Heart left ventricle (tissue), 16 donors: ENCODE measurements around the gene POC1A. TPM values are rescaled to one million over a fixed set of nuclear protein-coding genes. Genes with fewer than 3 reads are reported as not detected.

Experiments used
- ATAC-seq, 4 donors: fragments of 200-7000 bp; cut with Tn5 transposase; one replicate each; pipeline ENCODE4 v1.9.1; 2020 to 2022; ENCODE audit warnings: moderate library complexity in 4 of 4, mild to moderate bottlenecking in 3 of 4, moderate number of reproducible peaks in 1 of 4
- DNase-seq, 5 donors: peaks; one replicate each; pipeline ENCODE4 v3.0.0-alpha.2; 2020
- H3K27ac ChIP-seq, 12 donors: fragments of 200-600 bp; sonication (generic) in 4 of 12; one replicate each; pipeline versions ENCODE4 v1.5.0 to v1.8.0; 2016 to 2022; ENCODE audit warnings: mild to moderate bottlenecking in 2 of 12
- H3K27me3 ChIP-seq, 9 donors: fragments of 200-600 bp; sonication (generic) in 2 of 9; one replicate each; pipeline versions ENCODE4 v1.5.1 to v1.8.0; 2016 to 2022; ENCODE audit warnings: mild to moderate bottlenecking in 3 of 9
- H3K36me3 ChIP-seq, 9 donors: fragments of 200-600 bp; sonication (generic) in 2 of 9; one replicate each; pipeline versions ENCODE4 v1.5.0 to v1.8.0; 2018 to 2022; ENCODE audit warnings: mild to moderate bottlenecking in 2 of 9
- H3K4me1 ChIP-seq, 12 donors: fragments of 200-600 bp; sonication (generic) in 4 of 12; one replicate each; pipeline versions ENCODE4 v1.5.0 to v1.8.0; 2016 to 2022; ENCODE audit warnings: mild to moderate bottlenecking in 3 of 12
- H3K4me3 ChIP-seq, 12 donors: fragments of 200-600 bp; sonication (generic) in 4 of 12; one replicate each; pipeline versions ENCODE4 v1.5.0 to v1.8.0; 2017 to 2022; ENCODE audit warnings: mild to moderate bottlenecking in 9 of 12, moderate library complexity in 4 of 12
- H3K9me3 ChIP-seq, 12 donors: fragments of 200-600 bp; sonication (generic) in 4 of 12; one replicate each; pipeline versions ENCODE4 v1.5.0 to v1.8.0; 2016 to 2022; ENCODE audit warnings: mild to moderate bottlenecking in 1 of 12
- CTCF ChIP-seq, 12 donors: fragments of 200-600 bp; sonication (generic) in 4 of 12; IDR thresholded peaks; one replicate each; pipeline versions ENCODE4 v1.5.0 to v1.8.0; 2018 to 2022; ENCODE audit warnings: antibody characterized with exemption in 12 of 12, mild to moderate bottlenecking in 5 of 12
- POLR2A ChIP-seq, 2 donors: fragments of 450-650 bp; IDR thresholded peaks; one replicate each; pipeline ENCODE4 v1.6.1; 2017; ENCODE audit warnings: antibody characterized with exemption in 2 of 2, mild to moderate bottlenecking in 2 of 2, moderate library complexity in 2 of 2
- WGBS, 4 donors: extraction: QIAGEN DNeasy Blood & Tissue Kit in 2 of 4; methylation state at CpG; one replicate each; pipeline versions ENCODE4 v1.1.5 to v1.1.7; 2013 to 2018; 5-methylcytosine and 5-hydroxymethylcytosine counted together
- intact Hi-C, 10 donors: fragments of 100-400 bp; cut with DNase I; formaldehyde crosslinking; loops; one replicate each; pipeline versions ENCODE4 v1.11.1 to v1.14.2; 2022
- polyA plus RNA-seq, 2 donors: library from polyadenylated mRNA; stranded (reverse); fragments of 200-250 nt; gene quantifications; one replicate each; pipeline ENCODE4 v1.2.3, GENCODE V29; 2013
- total RNA-seq, 9 donors: library from RNA; depleted of rRNA in 2 of 9; stranded (reverse); fragments of >200 nt in 2 of 9; fragmentation: NEBNext Ultra II Directional in 3 of 9; extraction: Animal tissue kit (Norgen Biotek cat#: 25700) in 3 of 9; gene quantifications; one replicate each; pipeline versions ENCODE4 v1.1.0 to v1.2.4, GENCODE V29; 2016 to 2023
- donor health status: ischemic (EF 13 %, LVEDD 7.1; RV severe dilation, severe dysfunction).
- donor health status: healthy with polysubstance abuse.
- donor health status: DM: no; HTN: yes; CAD: no.
- donor health status: DM: no; HTN: no; CAD: no.
- donor health status: ischemic (EF 25% LVEDD 6.9; RV normal size, moderate dysfunction).
- donor health status: ischemic (EF 25% LVEDD 5.7; RV mildly dilated, moderate dysfunction).
- donor health status: healthy.
- donor health status: DM: yes; HTN: yes; CAD: no.
- donor health status: ischemic (EF 35%, LVEDD 5.7; RV mildly dilated, moderate dysfunction).
- donor health status: nonischemic (EF 11% LVEDD 7.7; RV severe dilation, severe dysfunction).
- donor health status: DM: yes; HTN: yes; CAD: no.
- donor health status: PGD.
- donor health status: ischemic (EF 29% LVEDD 5.4; RV normal size, mild dysfunction).
- donor health status: nonischemic (EF 23%, LVEDD 6.1; RV moderate dilation, normal function).

The POC1A gene
- total and polyA plus RNA-seq, 11 donors, result 0.50 to 5.2 (median 1.4) TPM

- Histone ChIP-seq H3K27me3 (no peaks in the 10 kb centered on the region), H3K4me1 (peaks cover 0 to 57% (median 42%) of the 10 kb centered on the region in 12 donors)
- WGBS, 4 donors, result 87 to 93% (median 89%) methylated on average over 7 of the region's 7 CpGs
These were observed 61.3 kb downstream of the POC1A start for GRCh38 chr3:52092891-52093290.

GRCh38 chr3:52092271-52092660 lies 62.0 kb downstream of the POC1A start:
- peak in 2 of 5 donors; percentile 6 to 7 for DNase-seq
- Histone ChIP-seq H3K4me3 (no peak overlapping the region), H3K27me3 (no peaks in the 10 kb centered on the region), H3K9me3 (no peaks in the 10 kb centered on the region), H3K27ac (no peak overlapping the region), H3K4me1 (peaks cover 0 to 63% (median 47%) of the 10 kb centered on the region in 12 donors), H3K36me3 (peaks cover 0 to 4% (median 0%) of the 10 kb centered on the region in 9 donors)
- 29 to 50% (median 45%) methylated on average over 1 of the region's 1 CpG for WGBS, 4 donors
- intact Hi-C loops, result no loop called here
- no peak for ATAC-seq
- TF ChIP-seq POLR2A (IDR thresholded peaks at IDR 0.05) (no peak), CTCF (IDR thresholded peaks at IDR 0.05) (no peak)

More at GRCh38 chr3:52092891-52093290, 61.3 kb downstream of the POC1A start:
- H3K4me3 ChIP-seq, result no peak overlapping the region
- DNase-seq (peak in 3 of 5 donors; percentile 17 to 34 (median 20)), ATAC-seq (no peak)
- peaks cover 0 to 4% (median 0%) of the 10 kb centered on the region in 9 donors for H3K36me3 ChIP-seq
- H3K27ac ChIP-seq, result no peak overlapping the region
- H3K9me3 ChIP-seq, result no peaks in the 10 kb centered on the region
- TF ChIP-seq POLR2A (IDR thresholded peaks at IDR 0.05) (no peak), CTCF (IDR thresholded peaks at IDR 0.05) (no peak)
- intact Hi-C loops, result no loop called here

- ATAC-seq (peak in 1 of 4 donors; percentile 20), DNase-seq (peak in 3 of 5 donors; percentile 17 to 41 (median 18))
- H3K4me1 ChIP-seq, result peaks cover 0 to 68% (median 52%) of the 10 kb centered on the region in 12 donors
- intact Hi-C loops, result no loop called here
- TF ChIP-seq CTCF (IDR thresholded peaks at IDR 0.05) (no peak), POLR2A (IDR thresholded peaks at IDR 0.05) (no peak)
- H3K9me3 ChIP-seq, result no peaks in the 10 kb centered on the region
- peaks cover 0 to 4% (median 0%) of the 10 kb centered on the region in 9 donors for H3K36me3 ChIP-seq
- 63 to 73% (median 70%) methylated on average over 4 to 5 of the region's 5 CpGs for whole genome bisulfite sequencing, 4 donors
- H3K27ac ChIP-seq, result peak overlapping the region in 3 of 12 donors; percentile 67 to 86 (median 83)
- H3K4me3 ChIP-seq, result no peak overlapping the region
- H3K27me3 ChIP-seq, result no peaks in the 10 kb centered on the region
These were observed 62.5 kb downstream of the POC1A start for GRCh38 chr3:52091586-52092270.

- intact Hi-C loops, result no loop called here
- no peak for ATAC-seq
These were observed 63.2 kb downstream of the POC1A start for GRCh38 chr3:52090933-52091468.

More at GRCh38 chr3:52090933-52091468, 63.2 kb downstream of the POC1A start:
- no peaks in the 10 kb centered on the region for H3K9me3 ChIP-seq
- no peak overlapping the region for H3K4me3 ChIP-seq
- 68 to 81% (median 74%) methylated on average over 7 to 8 of the region's 8 CpGs for WGBS, 4 donors
- H3K27ac ChIP-seq, result peak overlapping the region in 8 of 12 donors; percentile 27 to 86 (median 67)
- no peaks in the 10 kb centered on the region for H3K27me3 ChIP-seq
- TF ChIP-seq POLR2A (IDR thresholded peaks at IDR 0.05), result no peak
- TF ChIP-seq CTCF (IDR thresholded peaks at IDR 0.05), result no peak
- peaks cover 0 to 1% (median 0%) of the 10 kb centered on the region in 9 donors for H3K36me3 ChIP-seq
- H3K4me1 ChIP-seq, result peaks cover 0 to 72% (median 56%) of the 10 kb centered on the region in 12 donors
- peak in 3 of 5 donors; percentile 23 to 31 (median 29) for DNase-seq
